Measurements from ENCODE around the gene MYMX. TPM values are rescaled to one million over a fixed set of nuclear protein-coding genes. Genes with fewer than 3 reads are reported as not detected.

The MYMX gene
- total and polyA plus RNA-seq, 2 of the 13 experiments (the other 11 are each of a cell fraction or from before 2014, with no cell fraction given) = not detected

DNA sequence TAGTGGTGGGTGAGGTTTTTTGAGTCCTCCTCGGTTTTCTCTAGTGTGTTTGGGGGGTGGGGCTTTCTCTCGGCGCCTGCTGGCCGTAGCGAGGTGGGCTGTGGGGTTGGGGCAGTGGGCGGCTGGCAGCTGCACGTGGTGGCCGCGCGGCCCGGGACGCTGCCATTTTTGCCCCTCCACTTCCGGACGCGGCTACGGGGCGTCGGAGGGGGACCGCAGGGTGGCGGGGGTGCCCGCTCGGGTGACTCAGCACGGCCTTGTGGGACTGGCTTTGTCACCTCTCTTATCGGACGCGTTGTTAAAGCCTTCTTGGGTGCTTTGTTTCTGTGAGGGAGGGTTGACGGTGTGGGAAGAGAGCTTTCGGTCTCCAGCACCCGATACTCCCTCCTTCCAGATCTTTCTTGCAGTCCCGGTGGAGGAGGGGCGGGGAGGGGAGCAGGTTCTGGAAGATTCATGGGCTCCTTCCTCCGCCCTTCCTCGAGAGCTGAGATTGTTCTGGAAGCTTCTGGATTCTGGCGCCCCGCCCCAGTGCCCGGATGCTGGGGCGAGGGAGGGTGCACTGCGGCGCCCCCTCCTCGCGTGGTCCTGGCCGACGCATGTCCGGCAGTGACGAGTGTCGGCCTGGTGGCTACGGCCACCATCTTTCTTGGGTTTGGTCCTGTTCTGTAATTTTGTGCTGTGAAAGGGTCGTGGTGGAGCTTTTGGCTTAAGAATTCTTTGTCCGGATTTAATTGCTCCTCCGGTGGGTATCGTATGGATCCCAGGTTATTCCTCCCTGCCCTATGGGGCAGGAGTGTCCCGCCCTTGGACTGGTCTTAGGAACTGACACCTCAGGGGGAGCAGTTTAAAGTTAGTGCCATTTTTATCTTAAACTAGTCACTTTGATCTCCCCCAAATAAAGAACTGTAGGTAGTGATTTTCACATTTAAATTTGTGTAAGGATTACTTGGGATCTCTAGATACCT is 30.9 kb downstream of the MYMX start:
- BruUV-seq (replicated peaks) = TSS peak; percentile 52
- WGBS (ENCODE audit: low lambda C conversion rate) = 2% methylated on average over 32 of the region's 52 CpGs
- H2AFZ ChIP-seq (ENCODE audit: low read length) = no peak overlapping the region
- ChIA-PET POLR2A (interaction anchor here (1.0 to 8.4 kb wide), 36 partner anchors 8 to 621 kb away, joined by 3 to 264 read pairs (median 9); partner anchors contain the start of genes AARS2, GTPBP2, MRPL14 and SLC29A1), CTCF (ENCODE audit: low intra/inter-chr PET ratio, low total read pairs) (no interaction called here)
- FAIRE-seq (no peak), DNase-seq (ENCODE audit: low spot score) (peak; percentile 36), ATAC-seq (peak; percentile 13)
- H3K27me3 ChIP-seq (ENCODE audit: control insufficient read depth in 1 of 2, insufficient read depth in 2 of 2, low read length in 2 of 2) = no peaks in the 10 kb centered on the region; a peak in 1 of 5 replicates
- H3K9ac ChIP-seq (ENCODE audit: insufficient read depth, low read depth, low read length) = peak overlapping the region; percentile 99
- H4K20me1 ChIP-seq (ENCODE audit: insufficient read depth, low read length) = peaks cover 56% of the 10 kb centered on the region
- H3K9me3 ChIP-seq (ENCODE audit: low read length) = no peaks in the 10 kb centered on the region
- peak overlapping the region; percentile 81 to 97 (median 87) for H3K4me3 ChIP-seq (replicated peaks in 1 of 3; ENCODE audit: insufficient read depth in 1 of 3, low read depth in 2 of 3, low read length in 3 of 3)
- H3K79me2 ChIP-seq (ENCODE audit: insufficient read depth, low read length) = peaks cover 54% of the 10 kb centered on the region
- in situ Hi-C loops (cut with HindIII; ENCODE audit: extremely low pct_ligation_motif_present, low pct_unique_long_range_greater_than_20kb) = no loop called here
- H3K27ac ChIP-seq (ENCODE audit: extremely low read length, insufficient read depth, low read length) = peak overlapping the region; percentile 96
- H3K36me3 ChIP-seq (replicated peaks in 1 of 2; ENCODE audit: control insufficient read depth in 1 of 2, insufficient read depth in 2 of 2, low read length in 2 of 2) = peaks cover 24 to 45% of the 10 kb centered on the region in 2 experiments
- H3K4me1 ChIP-seq (ENCODE audit: insufficient read depth, low read length) = peaks cover 70% of the 10 kb centered on the region
- intact Hi-C loops (cut with micrococcal nuclease; ENCODE audit: unreplicated experiment) = no loop called here
- H3K4me2 ChIP-seq (ENCODE audit: low read depth, low read length) = peak overlapping the region; percentile 85
- TF ChIP-seq ZNF235 (CRISPR knock-in tag; IDR thresholded peaks at IDR 0.05; ENCODE audit: borderline replicate concordance) (no peak), ZNF552 (CRISPR knock-in tag; IDR thresholded peaks at IDR 0.05; ENCODE audit: borderline replicate concordance) (no peak), TCF7L2 (IDR thresholded peaks at IDR 0.05; ENCODE audit: low read depth, low read length) (no peak), NFKB2 (CRISPR knock-in tag; IDR thresholded peaks at IDR 0.05; ENCODE audit: borderline replicate concordance) (peak; percentile 79; the same call in 1 of the 2 replicates), ZNF768 (CRISPR knock-in tag; IDR thresholded peaks at IDR 0.05) (0 out of 2 replicates have a peak, but pooled peaks have one; percentile 34), ZC3H13 (CRISPR knock-in tag; IDR thresholded peaks at IDR 0.05) (no peak), REL (CRISPR knock-in tag; conservative IDR thresholded peaks at IDR 0.05) (no peak), ZNF34 (CRISPR knock-in tag; IDR thresholded peaks at IDR 0.05; ENCODE audit: borderline replicate concordance) (no peak), HCFC1 (IDR thresholded peaks at IDR 0.05; ENCODE audit: low read depth, low read length) (no peak), KDM3A (CRISPR knock-in tag; IDR thresholded peaks at IDR 0.05; ENCODE audit: low read depth) (no peak), PHF21A (CRISPR knock-in tag; IDR thresholded peaks at IDR 0.05) (no peak), NR2C2 (CRISPR knock-in tag; IDR thresholded peaks at IDR 0.05; ENCODE audit: borderline replicate concordance) (no peak; the same call in 1 of the 2 replicates), ZNF780A (CRISPR knock-in tag; IDR thresholded peaks at IDR 0.05) (0 out of 2 replicates have a peak, but pooled peaks have one; percentile 55)
- TF ChIP-seq, protein P1, sequence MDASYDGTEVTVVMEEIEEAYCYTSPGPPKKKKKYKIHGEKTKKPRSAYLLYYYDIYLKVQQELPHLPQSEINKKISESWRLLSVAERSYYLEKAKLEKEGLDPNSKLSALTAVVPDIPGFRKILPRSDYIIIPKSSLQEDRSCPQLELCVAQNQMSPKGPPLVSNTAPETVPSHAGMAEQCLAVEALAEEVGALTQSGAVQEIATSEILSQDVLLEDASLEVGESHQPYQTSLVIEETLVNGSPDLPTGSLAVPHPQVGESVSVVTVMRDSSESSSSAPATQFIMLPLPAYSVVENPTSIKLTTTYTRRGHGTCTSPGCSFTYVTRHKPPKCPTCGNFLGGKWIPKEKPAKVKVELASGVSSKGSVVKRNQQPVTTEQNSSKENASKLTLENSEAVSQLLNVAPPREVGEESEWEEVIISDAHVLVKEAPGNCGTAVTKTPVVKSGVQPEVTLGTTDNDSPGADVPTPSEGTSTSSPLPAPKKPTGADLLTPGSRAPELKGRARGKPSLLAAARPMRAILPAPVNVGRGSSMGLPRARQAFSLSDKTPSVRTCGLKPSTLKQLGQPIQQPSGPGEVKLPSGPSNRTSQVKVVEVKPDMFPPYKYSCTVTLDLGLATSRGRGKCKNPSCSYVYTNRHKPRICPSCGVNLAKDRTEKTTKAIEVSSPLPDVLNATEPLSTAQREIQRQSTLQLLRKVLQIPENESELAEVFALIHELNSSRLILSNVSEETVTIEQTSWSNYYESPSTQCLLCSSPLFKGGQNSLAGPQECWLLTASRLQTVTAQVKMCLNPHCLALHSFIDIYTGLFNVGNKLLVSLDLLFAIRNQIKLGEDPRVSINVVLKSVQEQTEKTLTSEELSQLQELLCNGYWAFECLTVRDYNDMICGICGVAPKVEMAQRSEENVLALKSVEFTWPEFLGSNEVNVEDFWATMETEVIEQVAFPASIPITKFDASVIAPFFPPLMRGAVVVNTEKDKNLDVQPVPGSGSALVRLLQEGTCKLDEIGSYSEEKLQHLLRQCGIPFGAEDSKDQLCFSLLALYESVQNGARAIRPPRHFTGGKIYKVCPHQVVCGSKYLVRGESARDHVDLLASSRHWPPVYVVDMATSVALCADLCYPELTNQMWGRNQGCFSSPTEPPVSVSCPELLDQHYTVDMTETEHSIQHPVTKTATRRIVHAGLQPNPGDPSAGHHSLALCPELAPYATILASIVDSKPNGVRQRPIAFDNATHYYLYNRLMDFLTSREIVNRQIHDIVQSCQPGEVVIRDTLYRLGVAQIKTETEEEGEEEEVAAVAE (CRISPR knock-in tag; IDR thresholded peaks at IDR 0.05; ENCODE audit: borderline replicate concordance) = no peak
- TF ChIP-seq, protein P2, sequence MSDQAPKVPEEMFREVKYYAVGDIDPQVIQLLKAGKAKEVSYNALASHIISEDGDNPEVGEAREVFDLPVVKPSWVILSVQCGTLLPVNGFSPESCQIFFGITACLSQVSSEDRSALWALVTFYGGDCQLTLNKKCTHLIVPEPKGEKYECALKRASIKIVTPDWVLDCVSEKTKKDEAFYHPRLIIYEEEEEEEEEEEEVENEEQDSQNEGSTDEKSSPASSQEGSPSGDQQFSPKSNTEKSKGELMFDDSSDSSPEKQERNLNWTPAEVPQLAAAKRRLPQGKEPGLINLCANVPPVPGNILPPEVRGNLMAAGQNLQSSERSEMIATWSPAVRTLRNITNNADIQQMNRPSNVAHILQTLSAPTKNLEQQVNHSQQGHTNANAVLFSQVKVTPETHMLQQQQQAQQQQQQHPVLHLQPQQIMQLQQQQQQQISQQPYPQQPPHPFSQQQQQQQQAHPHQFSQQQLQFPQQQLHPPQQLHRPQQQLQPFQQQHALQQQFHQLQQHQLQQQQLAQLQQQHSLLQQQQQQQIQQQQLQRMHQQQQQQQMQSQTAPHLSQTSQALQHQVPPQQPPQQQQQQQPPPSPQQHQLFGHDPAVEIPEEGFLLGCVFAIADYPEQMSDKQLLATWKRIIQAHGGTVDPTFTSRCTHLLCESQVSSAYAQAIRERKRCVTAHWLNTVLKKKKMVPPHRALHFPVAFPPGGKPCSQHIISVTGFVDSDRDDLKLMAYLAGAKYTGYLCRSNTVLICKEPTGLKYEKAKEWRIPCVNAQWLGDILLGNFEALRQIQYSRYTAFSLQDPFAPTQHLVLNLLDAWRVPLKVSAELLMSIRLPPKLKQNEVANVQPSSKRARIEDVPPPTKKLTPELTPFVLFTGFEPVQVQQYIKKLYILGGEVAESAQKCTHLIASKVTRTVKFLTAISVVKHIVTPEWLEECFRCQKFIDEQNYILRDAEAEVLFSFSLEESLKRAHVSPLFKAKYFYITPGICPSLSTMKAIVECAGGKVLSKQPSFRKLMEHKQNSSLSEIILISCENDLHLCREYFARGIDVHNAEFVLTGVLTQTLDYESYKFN (CRISPR knock-in tag; conservative IDR thresholded peaks at IDR 0.05) = no peak
